Tibial nerve (tissue), 4 donors: Measurements from ENCODE around the gene LRRTM4.

Source experiments
- CTCF ChIP-seq, 5 experiments: fragments of 200-600 bp in 3 of 5; fragments of 450-650 bp in 2 of 5; sonication (generic) in 3 of 5; IDR thresholded peaks; one replicate each; pipeline ENCODE4 v1.5.1; 2016 to 2019; ENCODE audit warnings: antibody characterized with exemption in 5 of 5, mild to moderate bottlenecking in 3 of 5, moderate library complexity in 2 of 5
- EP300 ChIP-seq, 2 donors: sonication (generic); formaldehyde crosslinking; IDR thresholded peaks; one replicate each; pipeline ENCODE4 v1.6.1; 2017; ENCODE audit warnings: antibody characterized with exemption in 2 of 2, mild to moderate bottlenecking in 1 of 2
- POLR2A ChIP-seq, 2 donors: fragments of 450-650 bp; IDR thresholded peaks; one replicate each; pipeline ENCODE4 v1.6.1; 2017; ENCODE audit warnings: antibody characterized with exemption in 2 of 2, mild to moderate bottlenecking in 2 of 2, moderate library complexity in 2 of 2

GRCh38 chr2:77397763-77398162, 124.4 kb downstream of the LRRTM4 start:
- no peak for TF ChIP-seq CTCF (IDR thresholded peaks at IDR 0.05)
- no peak for TF ChIP-seq POLR2A (IDR thresholded peaks at IDR 0.05)
- TF ChIP-seq EP300 (IDR thresholded peaks at IDR 0.05), result no peak
